GM23248 (cell line): ENCODE data around the gene CCDC134. TPM values are rescaled to one million over a fixed set of nuclear protein-coding genes. Genes with fewer than 3 reads are reported as not detected.

Experiments
- DNase-seq: peaks from one replicate; pipeline ENCODE4 v3.0.0-alpha.2; 2015
- H2AFZ ChIP-seq: fragments of 200-600 bp; sonication (generic); 2 replicates; pipeline ENCODE4 v1.6.1; 2016; ENCODE audit warnings: antibody characterized with exemption
- H3F3A ChIP-seq: fragments of 200-600 bp; sonication (generic); 2 replicates; pipeline ENCODE4 v1.6.1; 2016; ENCODE audit warnings: mild to moderate bottlenecking, antibody characterized with exemption, mixed run types; ENCODE audit not compliant: insufficient read depth
- H3K27ac ChIP-seq: fragments of 200-600 bp; sonication (generic); 2 replicates; pipeline ENCODE4 v1.5.1; 2016; ENCODE audit warnings: mild to moderate bottlenecking
- H3K27me3 ChIP-seq: fragments of 200-600 bp; sonication (generic); replicated peaks from 2 replicates; pipeline ENCODE4 v1.6.1; 2016; ENCODE audit warnings: mild to moderate bottlenecking; ENCODE audit not compliant: insufficient read depth
- H3K36me3 ChIP-seq: fragments of 200-600 bp; sonication (generic); 2 replicates; pipeline ENCODE4 v1.6.1; 2016; ENCODE audit warnings: low read depth, mild to moderate bottlenecking
- H3K4me1 ChIP-seq: fragments of 200-600 bp; sonication (generic); 2 replicates; pipeline ENCODE4 v1.6.1; 2016; ENCODE audit warnings: mild to moderate bottlenecking; ENCODE audit not compliant: insufficient read depth
- H3K4me2 ChIP-seq: fragments of 200-600 bp; sonication (generic); one replicate; pipeline ENCODE4 v1.6.1; 2016; ENCODE audit warnings: mild to moderate bottlenecking; ENCODE audit not compliant: unreplicated experiment
- H3K4me3 ChIP-seq: fragments of 200-600 bp; sonication (generic); 2 replicates; pipeline ENCODE4 v1.5.1; 2016; ENCODE audit warnings: mild to moderate bottlenecking
- H3K79me2 ChIP-seq: fragments of 200-600 bp; sonication (generic); 2 replicates; pipeline ENCODE4 v1.6.1; 2016; ENCODE audit warnings: mild to moderate bottlenecking; ENCODE audit not compliant: insufficient read depth
- H3K9ac ChIP-seq: fragments of 200-600 bp; sonication (generic); 2 replicates; pipeline ENCODE4 v1.6.1; 2016; ENCODE audit warnings: mild to moderate bottlenecking
- H3K9me2 ChIP-seq: fragments of 200-600 bp; sonication (generic); 2 replicates; pipeline ENCODE4 v1.6.1; 2016; ENCODE audit warnings: mixed run types, mild to moderate bottlenecking, moderate library complexity; ENCODE audit not compliant: insufficient read depth
- H3K9me3 ChIP-seq: fragments of 200-600 bp; sonication (generic); one replicate; pipeline ENCODE4 v1.6.1; 2017; ENCODE audit warnings: low read depth
- H4K20me1 ChIP-seq: fragments of 200-600 bp; sonication (generic); 2 replicates; pipeline ENCODE4 v1.6.0; 2016; ENCODE audit not compliant: insufficient read depth
- EZH2 ChIP-seq: fragments of 200-600 bp; sonication (generic); IDR thresholded peaks from 2 replicates; pipeline ENCODE4 v1.6.1; 2018; ENCODE audit warnings: antibody characterized with exemption, mild to moderate bottlenecking; ENCODE audit not compliant: insufficient read depth, poor library complexity, severe bottlenecking
- EZH2phosphoT487 ChIP-seq: fragments of 200-600 bp; sonication (generic); IDR thresholded peaks from 2 replicates; pipeline ENCODE4 v1.6.1; 2018; ENCODE audit warnings: antibody characterized with exemption, moderate library complexity, mild to moderate bottlenecking, low read depth; ENCODE audit not compliant: insufficient read depth
- WGBS, 2 experiments: methylation state at CpG; one replicate each; pipeline ENCODE4 v1.1.6; 2015 to 2017; ENCODE audit warnings: low lambda C conversion rate in 2 of 2, low coverage in 1 of 2; ENCODE audit errors: missing lambda C conversion rate in 2 of 2; 5-methylcytosine and 5-hydroxymethylcytosine counted together
- in situ Hi-C: fragments of 300-500 bp; cut with MboI; formaldehyde crosslinking; loops from 2 replicates; pipeline ENCODE4 v1.15.0; 2020
- polyA plus RNA-seq: library from polyadenylated mRNA; unstranded; fragments of >200 nt; fragmentation: Nextera tagmentation; extraction: Ambion mirVana; gene quantifications from 2 replicates; pipeline ENCODE4 v1.2.1, GENCODE V29; 2016
- total RNA-seq: library from RNA; depleted of rRNA; stranded (reverse); fragments of >200 nt; shearing (Covaris generic); gene quantifications from 2 replicates; pipeline ENCODE4 v1.2.3, GENCODE V29; 2014

Gene CCDC134
- total and polyA plus RNA-seq, 2 experiments from 2014 or later = 3.9 to 4.4 TPM

DNA sequence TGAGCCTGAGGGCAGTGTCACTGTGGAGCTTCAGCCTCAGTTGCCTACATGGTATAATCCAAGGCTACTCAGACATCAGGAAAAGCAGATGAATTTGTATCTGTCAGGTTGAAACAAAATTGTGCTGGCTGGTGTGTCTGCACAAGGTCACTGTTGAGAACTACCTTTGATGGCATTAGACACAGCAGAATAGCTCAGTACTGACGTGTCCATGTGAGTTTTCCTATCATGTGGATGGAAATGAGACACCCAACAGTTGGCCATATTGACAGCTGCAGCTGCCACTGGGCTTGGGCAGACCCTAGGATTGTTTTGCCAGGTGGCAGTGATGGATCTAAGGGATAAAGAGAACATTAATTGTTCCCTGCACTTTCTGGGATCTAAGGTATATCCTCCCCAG, 15.8 kb downstream of the CCDC134 start:
- no peak overlapping the region for H3K4me3 ChIP-seq
- H3K4me2 ChIP-seq = no peak overlapping the region
- H3K27me3 ChIP-seq = no peaks in the 10 kb centered on the region
- H3F3A ChIP-seq = no peaks in the 10 kb centered on the region
- H3K9ac ChIP-seq = no peak overlapping the region
- H2AFZ ChIP-seq = no peak overlapping the region
- in situ Hi-C loops = no loop called here
- H3K4me1 ChIP-seq = no peaks in the 10 kb centered on the region
- WGBS, 2 experiments = 95 to 100% methylated on average over 1 of the region's 1 CpG
- no peaks in the 10 kb centered on the region for H3K79me2 ChIP-seq
- TF ChIP-seq EZH2 = no peak
- no peak for TF ChIP-seq EZH2phosphoT487
- no peaks in the 10 kb centered on the region for H3K36me3 ChIP-seq
- no peak for DNase-seq
- no peaks in the 10 kb centered on the region for H3K9me3 ChIP-seq
- H3K9me2 ChIP-seq = no peaks in the 10 kb centered on the region
- no peak overlapping the region for H3K27ac ChIP-seq
- no peaks in the 10 kb centered on the region for H4K20me1 ChIP-seq

DNA sequence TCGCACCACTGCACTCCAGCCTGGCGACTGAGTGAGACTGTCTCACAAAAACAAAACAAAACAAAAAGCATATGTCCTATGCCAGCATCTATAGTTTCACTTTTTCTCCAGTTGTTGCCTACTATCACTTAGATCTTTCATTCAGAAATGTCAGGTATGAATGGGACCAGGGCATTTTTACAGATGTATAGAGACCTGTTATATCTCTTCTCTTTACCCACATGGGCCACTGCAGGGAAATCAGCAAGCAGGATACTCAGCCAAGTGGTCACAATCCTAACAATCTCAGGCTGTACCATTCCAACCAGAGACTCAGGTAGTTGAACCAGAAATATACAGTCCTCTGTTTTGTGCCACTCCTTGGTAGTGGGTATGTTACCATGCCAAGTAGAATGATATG, 16.4 kb downstream of the CCDC134 start:
- DNase-seq = no peak
- WGBS, 2 experiments = 96 to 100% methylated on average over 2 of the region's 2 CpGs
- no peaks in the 10 kb centered on the region for H3K79me2 ChIP-seq
- no peak overlapping the region for H3K27ac ChIP-seq
- H3K4me3 ChIP-seq = no peak overlapping the region
- TF ChIP-seq EZH2phosphoT487 = no peak
- no peak for TF ChIP-seq EZH2
- H3K36me3 ChIP-seq = no peaks in the 10 kb centered on the region
- H4K20me1 ChIP-seq = no peaks in the 10 kb centered on the region
- no peaks in the 10 kb centered on the region for H3K9me3 ChIP-seq
- H3K9ac ChIP-seq = no peak overlapping the region
- H3K9me2 ChIP-seq = no peaks in the 10 kb centered on the region
- no peaks in the 10 kb centered on the region for H3K4me1 ChIP-seq
- no peaks in the 10 kb centered on the region for H3F3A ChIP-seq
- H3K27me3 ChIP-seq = no peaks in the 10 kb centered on the region
- in situ Hi-C loops = no loop called here
- H2AFZ ChIP-seq = no peak overlapping the region
- H3K4me2 ChIP-seq = no peak overlapping the region

DNA sequence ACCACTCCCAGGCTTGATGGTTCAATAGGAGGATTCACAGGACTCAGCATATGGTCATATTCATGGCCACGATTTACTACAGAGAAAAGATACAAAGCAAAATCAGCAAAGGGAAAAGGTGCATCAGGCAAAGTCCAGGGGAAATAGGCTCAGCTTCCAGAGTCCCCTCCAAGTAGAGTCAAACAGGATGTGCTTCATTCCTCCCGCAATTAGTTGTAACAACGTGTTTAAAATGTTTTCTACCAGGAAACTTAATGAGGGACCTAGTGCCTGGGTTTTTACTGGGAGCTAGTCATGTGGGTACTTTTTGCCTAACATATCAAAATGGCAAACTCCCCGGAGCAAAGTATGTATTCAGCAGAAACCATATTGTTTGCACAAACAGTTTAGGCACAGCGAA, 17.5 kb downstream of the CCDC134 start:
- no peaks in the 10 kb centered on the region for H3K9me3 ChIP-seq
- H2AFZ ChIP-seq = no peak overlapping the region
- H3K4me1 ChIP-seq = no peaks in the 10 kb centered on the region
- TF ChIP-seq EZH2 (no peak), EZH2phosphoT487 (no peak)
- no peak for DNase-seq
- H3F3A ChIP-seq = no peaks in the 10 kb centered on the region
- H3K36me3 ChIP-seq = no peaks in the 10 kb centered on the region
- H3K9me2 ChIP-seq = no peaks in the 10 kb centered on the region
- 93 to 94% methylated on average over 5 of the region's 5 CpGs for whole genome bisulfite sequencing, 2 experiments
- H3K79me2 ChIP-seq = no peaks in the 10 kb centered on the region
- in situ Hi-C loops = no loop called here
- no peak overlapping the region for H3K4me3 ChIP-seq
- H3K27ac ChIP-seq = no peak overlapping the region
- H3K9ac ChIP-seq = no peak overlapping the region
- no peak overlapping the region for H3K4me2 ChIP-seq
- no peaks in the 10 kb centered on the region for H3K27me3 ChIP-seq
- H4K20me1 ChIP-seq = no peaks in the 10 kb centered on the region

DNA sequence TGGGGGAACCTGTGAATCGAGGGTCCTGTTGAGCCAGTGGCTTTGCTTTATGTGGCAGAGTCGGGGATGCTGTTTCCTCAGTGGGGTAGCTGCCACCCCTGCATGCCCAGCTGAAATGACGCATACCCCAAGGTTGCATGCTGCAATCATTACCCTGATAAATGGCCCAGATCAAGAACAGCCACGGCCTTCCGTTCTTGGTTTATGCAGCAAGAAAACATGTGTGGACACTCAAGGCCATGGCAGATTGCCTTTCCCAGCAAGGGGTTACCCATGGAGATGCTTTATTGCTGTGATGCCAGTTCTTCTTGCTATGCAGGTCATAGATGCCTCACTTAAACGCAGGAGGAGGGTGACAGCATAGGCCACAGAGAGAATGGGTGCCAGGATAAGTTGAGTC, 18.1 kb downstream of the CCDC134 start:
- Histone ChIP-seq H3K27ac (no peak overlapping the region), H3K4me3 (no peak overlapping the region), H3K79me2 (no peaks in the 10 kb centered on the region), H3K9me3 (no peaks in the 10 kb centered on the region), H3K9me2 (no peaks in the 10 kb centered on the region), H3K27me3 (no peaks in the 10 kb centered on the region), H4K20me1 (no peaks in the 10 kb centered on the region), H3K9ac (no peak overlapping the region), H3F3A (no peaks in the 10 kb centered on the region), H3K4me1 (no peaks in the 10 kb centered on the region), H3K4me2 (no peak overlapping the region), H2AFZ (no peak overlapping the region), H3K36me3 (no peaks in the 10 kb centered on the region)
- in situ Hi-C loops = no loop called here
- 94 to 99% methylated on average over 6 of the region's 6 CpGs for WGBS, 2 experiments
- DNase-seq = no peak
- TF ChIP-seq EZH2phosphoT487 = no peak
- TF ChIP-seq EZH2 = no peak

DNA sequence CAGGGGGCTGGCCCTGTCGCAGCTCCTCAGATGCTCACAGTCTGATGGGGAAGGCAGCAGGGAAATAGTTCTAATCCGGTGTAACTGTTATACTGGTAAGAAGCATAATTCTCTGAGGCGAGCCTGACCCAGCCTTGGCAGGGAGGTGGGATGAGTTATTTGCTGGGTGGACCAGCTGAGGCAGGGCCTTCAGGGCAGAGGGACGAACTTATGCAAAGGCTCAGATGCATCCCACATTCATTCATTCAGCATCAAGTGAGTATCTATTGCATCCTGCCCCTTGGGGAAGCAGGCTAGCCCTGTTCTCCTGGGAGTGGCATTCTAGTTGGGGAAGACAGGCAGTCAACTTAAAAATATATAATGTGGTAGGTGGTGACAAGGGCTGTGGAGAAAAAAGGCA, 18.8 kb downstream of the CCDC134 start:
- Histone ChIP-seq H3K4me3 (no peak overlapping the region), H3K79me2 (no peaks in the 10 kb centered on the region), H3K27me3 (no peaks in the 10 kb centered on the region), H3F3A (no peaks in the 10 kb centered on the region), H3K4me1 (no peaks in the 10 kb centered on the region), H3K4me2 (no peak overlapping the region), H3K9me2 (no peaks in the 10 kb centered on the region), H2AFZ (no peak overlapping the region), H3K36me3 (no peaks in the 10 kb centered on the region), H3K27ac (no peak overlapping the region), H4K20me1 (no peaks in the 10 kb centered on the region), H3K9ac (no peak overlapping the region), H3K9me3 (no peaks in the 10 kb centered on the region)
- DNase-seq = no peak
- in situ Hi-C loops = no loop called here
- WGBS, 2 experiments = 96 to 99% methylated on average over 4 of the region's 4 CpGs
- no peak for TF ChIP-seq EZH2
